ENCODE data around the gene ATP11A. TPM values are rescaled to one million over a fixed set of nuclear protein-coding genes. Genes with fewer than 3 reads are reported as not detected.
A peak's percentile ranks its signal among the peaks of the same experiment; 100 is the strongest.

Gene ATP11A
- total RNA-seq, 3 donors from 2014 or later, result 15.5 to 28.7 (median 19.4) TPM

DNA sequence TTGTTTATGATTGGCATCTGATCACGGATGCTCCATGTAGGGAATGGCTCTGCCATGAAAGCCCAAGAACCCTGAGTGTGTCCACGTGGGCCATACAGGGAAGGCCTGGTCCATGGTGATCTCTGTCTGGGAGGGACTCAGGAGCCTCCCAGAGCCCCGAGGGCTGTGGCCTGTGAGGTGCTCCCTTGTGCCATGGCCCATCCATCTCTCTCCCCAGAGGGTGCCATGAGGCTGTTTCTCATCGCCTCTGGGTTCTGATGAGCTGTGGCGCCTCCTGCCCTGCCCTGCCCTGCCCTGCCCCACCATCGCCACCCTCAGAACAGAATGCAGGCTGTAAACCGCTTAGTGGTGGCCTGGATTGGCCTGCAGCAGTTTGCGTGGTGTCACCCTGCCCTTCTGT, 83.1 kb downstream of the ATP11A start:
- Histone ChIP-seq H3K4me3 (no peak overlapping the region), H3K9me3 (no peaks in the 10 kb centered on the region), H3K36me3 (ENCODE audit: low read depth) (no peaks in the 10 kb centered on the region), H3K4me1 (ENCODE audit: low read depth) (peaks cover 16% of the 10 kb centered on the region)
- TF ChIP-seq, protein P1, sequence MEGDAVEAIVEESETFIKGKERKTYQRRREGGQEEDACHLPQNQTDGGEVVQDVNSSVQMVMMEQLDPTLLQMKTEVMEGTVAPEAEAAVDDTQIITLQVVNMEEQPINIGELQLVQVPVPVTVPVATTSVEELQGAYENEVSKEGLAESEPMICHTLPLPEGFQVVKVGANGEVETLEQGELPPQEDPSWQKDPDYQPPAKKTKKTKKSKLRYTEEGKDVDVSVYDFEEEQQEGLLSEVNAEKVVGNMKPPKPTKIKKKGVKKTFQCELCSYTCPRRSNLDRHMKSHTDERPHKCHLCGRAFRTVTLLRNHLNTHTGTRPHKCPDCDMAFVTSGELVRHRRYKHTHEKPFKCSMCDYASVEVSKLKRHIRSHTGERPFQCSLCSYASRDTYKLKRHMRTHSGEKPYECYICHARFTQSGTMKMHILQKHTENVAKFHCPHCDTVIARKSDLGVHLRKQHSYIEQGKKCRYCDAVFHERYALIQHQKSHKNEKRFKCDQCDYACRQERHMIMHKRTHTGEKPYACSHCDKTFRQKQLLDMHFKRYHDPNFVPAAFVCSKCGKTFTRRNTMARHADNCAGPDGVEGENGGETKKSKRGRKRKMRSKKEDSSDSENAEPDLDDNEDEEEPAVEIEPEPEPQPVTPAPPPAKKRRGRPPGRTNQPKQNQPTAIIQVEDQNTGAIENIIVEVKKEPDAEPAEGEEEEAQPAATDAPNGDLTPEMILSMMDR (IDR thresholded peaks at IDR 0.05), result no peak
- ATAC-seq (peak; percentile 64), DNase-seq (peak in 1 of 3 donors; percentile 40)
- intact Hi-C loops (cut with DNase I, micrococcal nuclease), result no loop called here

DNA sequence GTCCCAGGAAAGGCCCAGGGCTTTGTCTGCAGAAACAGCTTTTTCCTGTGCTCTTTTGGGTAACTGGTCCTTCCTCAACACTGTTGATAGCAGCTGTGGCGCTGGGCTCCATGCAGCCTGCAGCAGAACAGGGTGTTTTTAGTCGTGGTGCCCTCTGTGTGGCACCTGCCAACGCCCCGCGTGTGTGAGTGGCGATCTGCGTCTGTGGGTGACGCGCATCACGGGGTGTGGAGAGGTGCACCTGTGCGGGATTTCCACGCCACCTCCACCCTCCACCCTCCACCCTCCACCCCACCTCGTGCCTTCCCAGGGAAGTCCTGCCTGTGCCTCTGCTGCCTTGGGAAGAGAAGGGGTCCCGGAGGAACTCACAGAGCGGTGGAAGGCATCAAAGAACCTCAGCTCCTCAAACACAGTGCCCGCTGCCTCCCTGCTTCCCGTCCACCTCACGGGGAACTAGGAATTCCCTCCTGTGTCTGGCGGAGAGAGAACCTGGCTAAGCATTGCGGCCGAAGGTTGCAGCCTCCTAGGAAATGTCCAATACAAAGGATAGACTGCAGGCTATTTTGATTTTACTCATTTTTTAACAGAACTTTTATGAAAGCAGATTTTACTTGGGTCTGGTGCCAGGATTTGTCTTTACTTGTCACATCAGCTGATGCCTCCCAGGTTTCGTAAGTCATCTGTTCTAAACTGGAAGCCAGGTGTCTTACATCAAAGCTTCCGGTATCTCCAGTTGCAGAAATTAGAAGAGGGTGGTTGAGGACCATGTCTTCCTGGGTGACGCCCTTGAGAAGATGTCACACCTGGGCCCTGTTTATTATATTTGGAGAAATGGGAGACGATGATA, 84.0 kb downstream of the ATP11A start:
- DNase-seq (no peak), ATAC-seq (no peak)
- TF ChIP-seq, protein P1 (IDR thresholded peaks at IDR 0.05), result no peak
- intact Hi-C loops (cut with DNase I, micrococcal nuclease), result no loop called here
- Histone ChIP-seq H3K36me3 (ENCODE audit: low read depth) (no peaks in the 10 kb centered on the region), H3K4me1 (ENCODE audit: low read depth) (peaks cover 16% of the 10 kb centered on the region), H3K9me3 (no peaks in the 10 kb centered on the region), H3K4me3 (no peak overlapping the region)

DNA sequence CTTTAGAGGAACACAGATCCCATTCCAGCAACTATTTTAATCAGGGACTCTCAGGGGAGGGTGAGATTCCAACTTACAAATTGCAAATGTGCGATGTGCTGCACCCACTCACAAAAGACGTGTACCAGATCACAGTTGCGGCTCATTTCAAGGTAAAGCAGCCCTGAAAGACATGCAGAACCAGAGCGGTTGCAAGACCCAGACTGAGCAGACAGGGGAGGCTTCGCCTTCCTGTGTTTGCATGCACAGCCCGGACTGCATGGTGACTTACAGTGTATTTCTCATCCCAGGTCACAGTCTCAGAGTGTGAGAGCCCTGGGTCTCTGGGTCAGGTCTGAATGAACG, 84.6 kb downstream of the ATP11A start:
- H3K36me3 ChIP-seq (ENCODE audit: low read depth), result no peaks in the 10 kb centered on the region
- ATAC-seq (no peak), DNase-seq (no peak)
- TF ChIP-seq, protein P1 (IDR thresholded peaks at IDR 0.05), result no peak
- peaks cover 16% of the 10 kb centered on the region for H3K4me1 ChIP-seq (ENCODE audit: low read depth)
- no peak overlapping the region for H3K4me3 ChIP-seq
- intact Hi-C loops (cut with DNase I, micrococcal nuclease), result no loop called here
- H3K9me3 ChIP-seq, result no peaks in the 10 kb centered on the region

DNA sequence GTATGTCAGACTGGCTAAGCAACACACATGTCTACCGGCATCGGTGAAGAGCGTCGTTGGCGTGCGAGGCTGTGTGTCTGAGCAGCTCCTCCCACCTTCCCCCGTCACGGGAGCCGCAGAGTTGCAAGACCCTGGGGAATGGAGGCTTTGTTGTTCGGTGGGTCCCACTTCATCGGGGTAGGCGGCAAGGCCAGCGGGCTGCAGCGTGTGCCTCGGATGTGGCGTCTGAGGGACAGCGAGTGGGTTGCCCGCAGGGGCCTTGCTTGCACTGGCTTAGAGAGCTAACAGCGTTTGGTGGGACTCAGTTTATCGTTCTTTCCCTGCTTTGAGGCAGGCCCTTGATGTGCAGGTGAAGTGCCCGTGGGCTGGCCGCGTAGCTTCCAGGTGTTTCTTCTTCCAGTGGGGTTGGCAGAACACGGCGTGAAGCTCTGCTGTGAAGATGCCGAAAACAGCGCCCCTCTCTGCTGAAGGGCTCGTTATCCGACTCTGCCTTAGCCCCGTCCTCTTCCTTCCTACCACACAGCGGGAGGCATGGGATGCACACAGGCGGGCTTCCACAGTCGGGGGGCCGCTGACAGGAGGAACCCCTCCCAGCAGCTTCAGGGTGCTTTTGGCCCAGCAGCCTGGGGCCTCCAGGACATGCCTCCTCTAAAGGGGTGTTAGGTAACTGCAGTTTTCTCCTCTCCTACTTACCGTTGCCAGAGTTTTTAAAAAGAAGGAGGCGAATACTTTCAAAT, 85.2 kb downstream of the ATP11A start:
- no peak for DNase-seq
- no peaks in the 10 kb centered on the region for H3K36me3 ChIP-seq (ENCODE audit: low read depth)
- intact Hi-C loops (cut with DNase I, micrococcal nuclease), result no loop called here
- TF ChIP-seq, protein P1 (IDR thresholded peaks at IDR 0.05), result no peak
- no peaks in the 10 kb centered on the region for H3K9me3 ChIP-seq
- no peak overlapping the region for H3K4me3 ChIP-seq
- no peak for ATAC-seq
- peaks cover 16% of the 10 kb centered on the region for H3K4me1 ChIP-seq (ENCODE audit: low read depth)

DNA sequence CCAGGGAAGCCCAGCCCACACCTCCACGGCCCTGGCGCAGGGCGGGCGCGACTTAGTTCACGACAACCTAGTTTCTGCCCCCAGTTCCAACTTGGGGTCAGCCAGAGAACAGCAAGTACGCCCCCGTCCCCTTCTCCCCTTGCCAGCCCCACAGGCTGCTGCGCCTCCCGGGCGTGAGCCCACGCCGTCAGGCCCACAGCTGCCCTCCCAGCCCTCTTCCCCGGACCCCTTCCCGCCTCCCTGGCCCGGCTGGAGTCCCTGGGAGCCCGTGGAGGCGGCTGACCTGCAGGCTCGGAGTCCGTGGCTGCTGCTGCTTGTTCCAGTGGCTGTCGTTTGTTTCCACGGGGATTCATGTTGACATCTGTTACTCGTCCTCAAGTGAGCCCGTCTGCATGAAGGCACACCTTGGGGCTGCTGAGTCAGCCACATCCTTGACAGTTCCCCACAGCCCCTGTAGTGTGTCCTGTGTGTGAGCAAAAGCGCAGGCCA, 86.0 kb downstream of the ATP11A start:
- DNase-seq, result no peak
- H3K9me3 ChIP-seq, result no peaks in the 10 kb centered on the region
- H3K4me3 ChIP-seq, result no peak overlapping the region
- H3K4me1 ChIP-seq (ENCODE audit: low read depth), result peaks cover 16% of the 10 kb centered on the region
- intact Hi-C loops (cut with DNase I, micrococcal nuclease), result no loop called here
- TF ChIP-seq, protein P1 (IDR thresholded peaks at IDR 0.05), result no peak
- no peaks in the 10 kb centered on the region for H3K36me3 ChIP-seq (ENCODE audit: low read depth)
- no peak for ATAC-seq

Measured in mucosa of descending colon (tissue), 3 donors.